H1 (cell line): ENCODE results near the gene CROCC2. TPM values are rescaled to one million over a fixed set of nuclear protein-coding genes. Genes with fewer than 3 reads are reported as not detected.

ENCODE experiments used
- CTCF ChIA-PET: fragments of 300-600 bp; sonication (Branson Sonifier 250); formaldehyde crosslinking; loops from one replicate; lab custom pipeline; 2021; ENCODE audit not compliant: partially characterized antibody; lab: Charles Lee
- POLR2A ChIA-PET: fragments of 300-600 bp; sonication (Branson Sonifier 250); formaldehyde crosslinking; loops from one replicate; lab custom pipeline; 2021; ENCODE audit warnings: inconsistent platforms; ENCODE audit not compliant: partially characterized antibody; lab: Charles Lee
- DNase-seq, 2 experiments: peaks; one replicate each; pipeline versions ENCODE4 v3.0.0 to v3.0.0-alpha.2; 2010 to 2022; ENCODE audit warnings: low spot score in 2 of 2, low read depth in 1 of 2, mixed read lengths in 1 of 2
- FAIRE-seq: peaks from 2 replicates; lab custom pipeline; 2011; peaks lifted over from hg19 to GRCh38; lab: Jason Lieb, UNC
- H2AFZ ChIP-seq: 2 replicates; pipeline ENCODE4 v1.8.1; 2012; ENCODE audit warnings: low read length, inconsistent platforms
- H2AK5ac ChIP-seq: 2 replicates; pipeline ENCODE4 v1.6.1; 2013; ENCODE audit warnings: low read depth, low read length
- H2BK120ac ChIP-seq: replicated peaks from 2 replicates; pipeline ENCODE3; 2013; ENCODE audit warnings: low read depth, low read length, inconsistent platforms
- H2BK12ac ChIP-seq: 2 replicates; pipeline ENCODE4 v1.6.1; 2013; ENCODE audit warnings: low read depth, low read length
- H2BK15ac ChIP-seq: 2 replicates; pipeline ENCODE4 v1.6.1; 2013; ENCODE audit warnings: low read length
- H2BK20ac ChIP-seq: 2 replicates; pipeline ENCODE4 v1.6.1; 2013; ENCODE audit warnings: low read length
- H2BK5ac ChIP-seq: 2 replicates; pipeline ENCODE4 v1.6.1; 2013; ENCODE audit warnings: low read depth, low read length
- H3K14ac ChIP-seq: 2 replicates; pipeline ENCODE4 v1.6.1; 2013; ENCODE audit warnings: inconsistent platforms; ENCODE audit not compliant: insufficient read length
- H3K18ac ChIP-seq: 2 replicates; pipeline ENCODE4 v1.6.1; 2013; ENCODE audit warnings: low read length; ENCODE audit errors: extremely low read depth
- H3K23ac ChIP-seq: 2 replicates; pipeline ENCODE4 v1.6.1; 2013; ENCODE audit warnings: inconsistent platforms; ENCODE audit not compliant: insufficient read length
- H3K23me2 ChIP-seq: 2 replicates; pipeline ENCODE4 v1.6.1; 2013; ENCODE audit warnings: low read depth, low read length
- H3K27ac ChIP-seq: 2 replicates; pipeline ENCODE4 v1.6.1; 2011; ENCODE audit warnings: low read depth, low read length, inconsistent platforms
- H3K27me3 ChIP-seq, 4 experiments: replicated peaks in 1 of 4; 1 replicate in 1 of 4; 2 replicates in 3 of 4; pipeline versions ENCODE4 v1.6.1 to v1.8.1; 2011 to 2013; ENCODE audit warnings: low read length in 3 of 4, mild to moderate bottlenecking in 3 of 4, inconsistent platforms in 2 of 4, mixed read lengths in 2 of 4, moderate library complexity in 1 of 4; ENCODE audit not compliant: control insufficient read depth in 3 of 4, insufficient read depth in 3 of 4; ENCODE audit errors: extremely low read depth in 1 of 4
- H3K36me3 ChIP-seq, 4 experiments: 2 replicates each; pipeline versions ENCODE4 v1.6.1 to v1.8.1; 2011 to 2013; ENCODE audit warnings: mild to moderate bottlenecking in 4 of 4, low read length in 3 of 4, moderate library complexity in 2 of 4, control low read depth in 1 of 4, inconsistent platforms in 1 of 4; ENCODE audit not compliant: insufficient read depth in 4 of 4, control insufficient read depth in 2 of 4
- H3K4ac ChIP-seq: replicated peaks from 2 replicates; pipeline ENCODE3; 2013; ENCODE audit warnings: low read length, low read depth, mixed read lengths, inconsistent platforms; ENCODE audit not compliant: insufficient read length
- H3K4me1 ChIP-seq, 4 experiments: replicated peaks in 1 of 4; 1 replicate in 1 of 4; 2 replicates in 3 of 4; pipeline versions ENCODE4 v1.6.1 to v1.8.1; 2011 to 2013; ENCODE audit warnings: low read length in 3 of 4, inconsistent platforms in 2 of 4, mixed read lengths in 1 of 4; ENCODE audit not compliant: insufficient read depth in 4 of 4, control insufficient read depth in 3 of 4
- H3K4me2 ChIP-seq, 2 experiments: 2 replicates each; pipeline versions ENCODE4 v1.6.1 to v1.8.1; 2011 to 2013; ENCODE audit warnings: low read depth in 2 of 2, low read length in 2 of 2, control low read depth in 1 of 2, inconsistent platforms in 1 of 2, mild to moderate bottlenecking in 1 of 2; ENCODE audit not compliant: insufficient read depth in 1 of 2
- H3K4me3 ChIP-seq, 4 experiments: fragments of 200-600, 300-600 bp in 1 of 4; sonication (generic), shearing (Covaris generic), sonication (Bioruptor Twin) in 1 of 4; 2 replicates each; pipeline versions ENCODE4 v1.5.1 to v1.8.1; 2011 to 2016; ENCODE audit warnings: low read length in 4 of 4, low read depth in 3 of 4, control low read depth in 2 of 4, inconsistent platforms in 2 of 4, mild to moderate bottlenecking in 2 of 4, mixed read lengths in 1 of 4, moderate library complexity in 1 of 4; ENCODE audit not compliant: insufficient read depth in 2 of 4; ENCODE audit errors: extremely low read depth in 1 of 4
- H3K56ac ChIP-seq: replicated peaks from 2 replicates; pipeline ENCODE3; 2013; ENCODE audit warnings: low read depth, mild to moderate bottlenecking, mixed read lengths, low read length, inconsistent platforms; ENCODE audit not compliant: insufficient read length
- H3K79me1 ChIP-seq: 2 replicates; pipeline ENCODE4 v1.6.1; 2013; ENCODE audit warnings: low read depth, low read length, control low read depth
- H3K79me2 ChIP-seq, 2 experiments: 2 replicates each; pipeline versions ENCODE4 v1.6.1 to v1.8.1; 2012 to 2013; ENCODE audit warnings: low read length in 2 of 2, mild to moderate bottlenecking in 2 of 2, inconsistent platforms in 1 of 2; ENCODE audit not compliant: insufficient read depth in 2 of 2, control insufficient read depth in 1 of 2
- H3K9ac ChIP-seq, 4 experiments: replicated peaks in 1 of 4; 1 replicate in 1 of 4; 2 replicates in 3 of 4; pipeline versions ENCODE4 v1.6.1 to v1.8.1; 2011 to 2013; ENCODE audit warnings: low read depth in 3 of 4, low read length in 3 of 4, control low read depth in 2 of 4, mild to moderate bottlenecking in 2 of 4, moderate library complexity in 2 of 4, inconsistent platforms in 1 of 4; ENCODE audit errors: extremely low read depth in 1 of 4
- H3K9me3 ChIP-seq, 2 experiments: 2 replicates each; pipeline versions ENCODE4 v1.6.1 to v1.8.1; 2012 to 2013; ENCODE audit warnings: mild to moderate bottlenecking in 2 of 2, moderate library complexity in 2 of 2, control low read depth in 1 of 2, inconsistent platforms in 1 of 2, low read depth in 1 of 2, low read length in 1 of 2, mixed read lengths in 1 of 2; ENCODE audit not compliant: insufficient read depth in 2 of 2
- H4K20me1 ChIP-seq, 2 experiments: replicated peaks in 1 of 2; 2 replicates each; pipeline versions ENCODE3 to v1.8.1; 2011 to 2013; ENCODE audit warnings: inconsistent platforms in 2 of 2, low read length in 2 of 2, mild to moderate bottlenecking in 1 of 2; ENCODE audit not compliant: insufficient read depth in 2 of 2, control insufficient read depth in 1 of 2
- H4K5ac ChIP-seq: 2 replicates; pipeline ENCODE4 v1.6.1; 2013; ENCODE audit warnings: low read length, low read depth, mixed read lengths, inconsistent platforms; ENCODE audit not compliant: insufficient read length
- H4K8ac ChIP-seq: 2 replicates; pipeline ENCODE4 v1.8.0; 2013; ENCODE audit warnings: mild to moderate bottlenecking, moderate library complexity, low read length, inconsistent platforms; ENCODE audit not compliant: insufficient read depth; ENCODE audit errors: extremely low read depth
- H4K91ac ChIP-seq: replicated peaks from 2 replicates; pipeline ENCODE3; 2013; ENCODE audit warnings: low read length, mixed read lengths, inconsistent platforms; ENCODE audit not compliant: insufficient read length
- BCL11A ChIP-seq, 2 experiments: IDR thresholded peaks; one replicate each; pipeline ENCODE4 v1.6.1; 2011; ENCODE audit warnings: low read depth in 2 of 2, low read length in 2 of 2, mild to moderate bottlenecking in 2 of 2
- BRCA1 ChIP-seq: IDR thresholded peaks from 2 replicates; pipeline ENCODE4 v1.6.1; 2012; ENCODE audit warnings: low read depth, low read length, improper control_type of control experiment
- CHD2 ChIP-seq: IDR thresholded peaks from 2 replicates; pipeline ENCODE4 v1.6.1; 2012; ENCODE audit warnings: low read length, improper control_type of control experiment
- EZH2 ChIP-seq: fragments of 200-600 bp; sonication (generic); IDR thresholded peaks from 2 replicates; pipeline ENCODE4 v1.7.1; 2012; ENCODE audit warnings: low read depth, mild to moderate bottlenecking, moderate library complexity, low read length, inconsistent platforms; ENCODE audit not compliant: severe bottlenecking
- MAX ChIP-seq: IDR thresholded peaks from 2 replicates; pipeline ENCODE4 v1.6.1; 2012; ENCODE audit warnings: inconsistent platforms
- RBBP5 ChIP-seq: IDR thresholded peaks from 2 replicates; pipeline ENCODE4 v1.7.1; 2012; ENCODE audit warnings: low read depth, mild to moderate bottlenecking, inconsistent platforms, low read length, moderate library complexity, borderline replicate concordance
- RNF2 ChIP-seq: fragments of 200-900, 300-1000 bp; sonication (generic); IDR thresholded peaks from 2 replicates; pipeline ENCODE4 v1.7.1; 2016; ENCODE audit warnings: borderline replicate concordance, low read depth, mild to moderate bottlenecking, antibody characterized with exemption, low read length; ENCODE audit not compliant: poor library complexity, severe bottlenecking; ENCODE audit errors: missing control alignments
- SIN3A ChIP-seq, 2 experiments: IDR thresholded peaks in 1 of 2; conservative IDR thresholded peaks in 1 of 2; 2 replicates each; pipeline ENCODE4 v1.6.1; 2011 to 2012; ENCODE audit warnings: low read length in 2 of 2, improper control_type of control experiment in 1 of 2, low read depth in 1 of 2, mild to moderate bottlenecking in 1 of 2
- SP2 ChIP-seq: IDR thresholded peaks from 2 replicates; pipeline ENCODE4 v1.6.1; 2012; ENCODE audit warnings: mild to moderate bottlenecking, low read length, inconsistent platforms
- SP4 ChIP-seq: IDR thresholded peaks from 2 replicates; pipeline ENCODE4 v1.6.1; 2012; ENCODE audit warnings: low read length, inconsistent platforms
- TAF1 ChIP-seq: IDR thresholded peaks from 2 replicates; pipeline ENCODE4 v1.6.1; 2011; ENCODE audit warnings: mild to moderate bottlenecking, low read depth, low read length
- TBP ChIP-seq: IDR thresholded peaks from 2 replicates; pipeline ENCODE4 v1.6.1; 2011; ENCODE audit warnings: low read depth, low read length, improper control_type of control experiment
- WGBS, 2 experiments: shearing (Covaris generic) in 1 of 2; methylation state at CpG; one replicate each; pipeline versions ENCODE4 v1.1.6 to v1.1.7; 2013 to 2015; ENCODE audit warnings: low lambda C conversion rate in 2 of 2, mixed read lengths in 2 of 2, inconsistent platforms in 1 of 2, low coverage in 1 of 2, missing lambda C conversion rate in 1 of 2; ENCODE audit not compliant: insufficient replicate concordance in 2 of 2, insufficient coverage in 1 of 2, insufficient read length in 1 of 2; ENCODE audit errors: extremely low coverage in 1 of 2, missing lambda C conversion rate in 1 of 2; 5-methylcytosine and 5-hydroxymethylcytosine counted together
- polyA plus RNA-seq, 7 experiments: library from polyadenylated mRNA; depleted of rRNA in 3 of 7; stranded (reverse) in 5 of 7; unstranded in 2 of 7; fragments of >200 nt in 5 of 7; fragments of 200-250 nt in 2 of 7; gene quantifications; 1 replicate in 5 of 7; 2 replicates in 1 of 7; 4 replicates in 1 of 7; pipeline versions ENCODE4 v1.2.1 to v1.2.3, GENCODE V29; 2011 to 2013; ENCODE audit warnings: missing spikeins in 2 of 7, mixed read lengths in 2 of 7
- total RNA-seq: library from RNA; stranded (reverse); fragmentation: NEBNext Ultra II Directional; extraction: Animal tissue kit (Norgen Biotek cat#: 25700); gene quantifications from 2 replicates; pipeline ENCODE4 v1.2.1, GENCODE V29; 2021

CROCC2 gene
- total and polyA plus RNA-seq, 2 of the 8 experiments (the other 6 are each of a cell fraction or from before 2014, with no cell fraction given), result not detected

- POLR2A ChIA-PET, result no interaction called here
- Histone ChIP-seq H3K27ac (no peak overlapping the region), H2AK5ac (no peak overlapping the region), H4K91ac (peak overlapping the region; percentile 76), H3K23ac (no peak overlapping the region), H3K23me2 (peaks cover 9% of the 10 kb centered on the region; the same call in 1 of the 2 replicates), H3K14ac (no peak overlapping the region), H3K79me1 (no peaks in the 10 kb centered on the region), H3K4me1 (peaks cover 0 to 16% (median 8%) of the 10 kb centered on the region in 4 experiments; a peak in 6 of 7 replicates), H3K18ac (0 out of 2 replicates have a peak overlapping the region, but pooled peaks have one; percentile 32), H2BK12ac (no peak overlapping the region), H3K79me2 (no peaks in the 10 kb centered on the region), H3K4me3 (no peak overlapping the region), H4K5ac (no peak overlapping the region), H2BK20ac (no peak overlapping the region), H3K4ac (no peak overlapping the region), H4K20me1 (no peaks in the 10 kb centered on the region), H3K36me3 (no peaks in the 10 kb centered on the region), H2BK15ac (peak overlapping the region; percentile 61; the same call in 1 of the 2 replicates), H3K9ac (no peak overlapping the region), H2AFZ (no peak overlapping the region), H2BK120ac (no peak overlapping the region), H3K9me3 (no peaks in the 10 kb centered on the region), H3K27me3 (peaks cover 0 to 33% (median 19%) of the 10 kb centered on the region in 4 experiments; a peak in 4 of 7 replicates), H4K8ac (no peak overlapping the region), H3K56ac (no peak overlapping the region), H2BK5ac (no peak overlapping the region), H3K4me2 (no peak overlapping the region; a peak in 1 of 4 replicates)
- 79% methylated on average over 6 of the region's 9 CpGs; no CpG with 5 or more reads in 1 of the 2 experiments for WGBS, 2 experiments
- FAIRE-seq, result no peak
- CTCF ChIA-PET, result interaction anchor here (1.0 to 1.3 kb wide), 4 partner anchors 20 to 186 kb away, joined by 3 to 4 read pairs (median 4); no protein-coding TSS in a partner anchor
- TF ChIP-seq SP4 (no peak), RNF2 (no peak), BRCA1 (no peak), SIN3A (conservative IDR thresholded peaks at IDR 0.05 in 1 of 2, IDR thresholded peaks at IDR 0.05 in 1 of 2; ENCODE audit: low read depth in 1 of 2, low read length in 2 of 2) (no peak), EZH2 (no peak), SP2 (no peak), CHD2 (no peak), TBP (no peak), RBBP5 (no peak), BCL11A (IDR thresholded peaks at IDR 0.05; ENCODE audit: low read depth in 2 of 2, low read length in 2 of 2) (no peak), MAX (no peak), TAF1 (no peak)
- DNase-seq, result no peak
These were observed 131.4 kb downstream of the CROCC2 start for GRCh38 chr2:241037498-241037897.
